GM10266 (cell line): ENCODE data around the gene SLC39A2.

Experiments used
- DNase-seq: peaks from one replicate; pipeline ENCODE4 v3.0.0; 2012; ENCODE audit errors: extremely low spot score
- CTCF ChIP-seq: IDR thresholded peaks from 2 replicates; pipeline ENCODE4 v1.5.1; 2012; ENCODE audit warnings: mild to moderate bottlenecking, low read depth; ENCODE audit not compliant: control insufficient read depth, insufficient read depth; ENCODE audit errors: missing control alignments

The SLC39A2 gene

GRCh38 chr14:21016413-21017190, 17.5 kb downstream of the SLC39A2 start:
- DNase-seq = no peak
- TF ChIP-seq CTCF = no peak

- no peak for TF ChIP-seq CTCF
- no peak for DNase-seq
Measured at GRCh38 chr14:21017528-21018245, 18.6 kb downstream of the SLC39A2 start.

- TF ChIP-seq CTCF = no peak
Measured at GRCh38 chr14:21018286-21018685, 19.2 kb downstream of the SLC39A2 start.

GRCh38 chr14:21018781-21019180, 19.7 kb downstream of the SLC39A2 start:
- DNase-seq = no peak
- no peak for TF ChIP-seq CTCF

More at GRCh38 chr14:21018286-21018685, 19.2 kb downstream of the SLC39A2 start:
- DNase-seq = no peak

- DNase-seq = no peak
Measured at GRCh38 chr14:21019366-21019765, 20.3 kb downstream of the SLC39A2 start.

GRCh38 chr14:21020977-21021545, 22.0 kb downstream of the SLC39A2 start:
- TF ChIP-seq CTCF = no peak
- no peak for DNase-seq

More at GRCh38 chr14:21019366-21019765, 20.3 kb downstream of the SLC39A2 start:
- TF ChIP-seq CTCF = no peak
